Activated CD8-positive, alpha-beta T cell treated with anti-CD3 and anti-CD28 coated beads for 36 hours (primary cell): ENCODE data around the gene DPH1. TPM values are rescaled to one million over a fixed set of nuclear protein-coding genes. Genes with fewer than 3 reads are reported as not detected.
"Not testable (repeated sequence)": the region's sequence is repeated elsewhere in the genome, so short reads cannot be mapped to it uniquely, and the experiment has no call there.

Experiments used
- ATAC-seq: fragments of 200-7000 bp; cut with Tn5 transposase; one replicate; pipeline ENCODE4 v1.10.0; 2021; ENCODE audit warnings: mild to moderate bottlenecking, moderate library complexity
- CTCF ChIA-PET: fragments of 350-600 bp; sonication (Branson Sonifier 250); formaldehyde crosslinking; loops from one replicate; lab custom pipeline; 2021; ENCODE audit warnings: antibody characterized with exemption; lab: Charles Lee
- POLR2A ChIA-PET: fragments of 350-600 bp; sonication (Branson Sonifier 250); formaldehyde crosslinking; loops from one replicate; lab custom pipeline; 2021; ENCODE audit warnings: antibody characterized with exemption; lab: Charles Lee
- DNase-seq: peaks from one replicate; pipeline ENCODE4 v3.0.0-alpha.2; 2020
- H3K27ac Mint-ChIP-seq: one replicate; pipeline ENCODE4 v1.8.0; 2021; ENCODE audit warnings: mild to moderate bottlenecking, mixed read lengths
- H3K27me3 Mint-ChIP-seq: one replicate; pipeline ENCODE4 v1.8.0; 2021; ENCODE audit warnings: mixed read lengths
- H3K36me3 Mint-ChIP-seq: one replicate; pipeline ENCODE4 v1.8.0; 2021; ENCODE audit warnings: low read depth, mixed read lengths
- H3K4me1 Mint-ChIP-seq: one replicate; pipeline ENCODE4 v1.8.0; 2021; ENCODE audit warnings: low read depth, mixed read lengths
- H3K4me3 Mint-ChIP-seq: one replicate; pipeline ENCODE4 v1.8.0; 2021; ENCODE audit warnings: mild to moderate bottlenecking, moderate library complexity, mixed read lengths
- H3K9me3 Mint-ChIP-seq: one replicate; pipeline ENCODE4 v1.8.0; 2021; ENCODE audit warnings: mixed read lengths
- CTCF ChIP-seq: fragments of 200-600 bp; IDR thresholded peaks from one replicate; pipeline ENCODE4 v1.8.0; 2022; ENCODE audit warnings: antibody characterized with exemption, mild to moderate bottlenecking
- intact Hi-C: fragments of 100-400 bp; cut with micrococcal nuclease; formaldehyde crosslinking; loops from one replicate; pipeline ENCODE4 v1.10.0; 2022
- total RNA-seq, 2 experiments: library from RNA; stranded (reverse); gene quantifications; one replicate each; pipeline ENCODE4 v1.2.3, GENCODE V29; 2021

The DPH1 gene
- total RNA-seq: 10 to 100 TPM; 27.8 to 32.5 TPM

- peaks cover 27% of the 10 kb centered on the region for H3K4me1 Mint-ChIP-seq
- H3K36me3 Mint-ChIP-seq: no peaks in the 10 kb centered on the region
- DNase-seq (peak; percentile 91), ATAC-seq (peak; percentile 89)
- H3K27me3 Mint-ChIP-seq: peaks cover 20% of the 10 kb centered on the region
- POLR2A ChIA-PET: interaction anchor here (0.7 to 4.1 kb wide), 3 partner anchors 9 to 34 kb away, joined by 3 to 30 read pairs (median 3); partner anchors contain the start of gene OVCA2
- H3K4me3 Mint-ChIP-seq: peak within 1 kb of the TSS; percentile 88
- peak within 1 kb of the TSS; percentile 83 for H3K27ac Mint-ChIP-seq
- intact Hi-C loops: loop anchor here (5.0 kb wide), 1 partner anchor 123 kb away; no protein-coding TSS in a partner anchor
- no peak for TF ChIP-seq CTCF
- CTCF ChIA-PET: interaction anchor here (2.2 to 2.4 kb wide), 2 partner anchors 11 to 25 kb away, joined by 7 to 8 read pairs; partner anchors contain the start of genes HIC1 and OVCA2
- no peaks in the 10 kb centered on the region for H3K9me3 Mint-ChIP-seq
Observed at GRCh38 chr17:2029911-2030778, at the start of gene DPH1. Gene DPH1 (plus strand): TSS chr17:2030153. CDS start chr17:2030170, 17 bp downstream.

GRCh38 chr17:1980665-1981250 lies 49.2 kb upstream of the DPH1 start:
- CTCF ChIA-PET: no interaction called here
- intact Hi-C loops: no loop called here
- POLR2A ChIA-PET: no interaction called here

GRCh38 chr17:1982793-1983366 lies 47.1 kb upstream of the DPH1 start:
- ChIA-PET POLR2A (interaction anchor here (0.6 kb wide), 1 partner anchor 124 kb away, joined by 3 read pairs; no protein-coding TSS in a partner anchor), CTCF (interaction anchor here (0.7 kb wide), 1 partner anchor 64 kb away, joined by 3 read pairs; no protein-coding TSS in a partner anchor)
- H3K4me1 Mint-ChIP-seq, H3K9me3 Mint-ChIP-seq, H3K27ac Mint-ChIP-seq, DNase-seq, H3K36me3 Mint-ChIP-seq, ATAC-seq, H3K27me3 Mint-ChIP-seq, H3K4me3 Mint-ChIP-seq, intact Hi-C loops: not testable (repeated sequence)

More at GRCh38 chr17:1980665-1981250, 49.2 kb upstream of the DPH1 start:
- no peak overlapping the region for H3K4me3 Mint-ChIP-seq
- no peak overlapping the region for H3K27ac Mint-ChIP-seq
- peaks cover 7% of the 10 kb centered on the region for H3K4me1 Mint-ChIP-seq
- H3K27me3 Mint-ChIP-seq: peaks cover 7% of the 10 kb centered on the region
- ATAC-seq (no peak), DNase-seq (no peak)
- no peaks in the 10 kb centered on the region for H3K36me3 Mint-ChIP-seq
- no peaks in the 10 kb centered on the region for H3K9me3 Mint-ChIP-seq
- no peak for TF ChIP-seq CTCF

GRCh38 chr17:1985093-1985492 lies 44.9 kb upstream of the DPH1 start:
- ChIA-PET POLR2A (no interaction called here), CTCF (no interaction called here)
- Mint-ChIP-seq H3K36me3 (no peaks in the 10 kb centered on the region), H3K27me3 (no peaks in the 10 kb centered on the region), H3K4me3 (no peak overlapping the region), H3K27ac (no peak overlapping the region), H3K9me3 (no peaks in the 10 kb centered on the region), H3K4me1 (no peaks in the 10 kb centered on the region)
- DNase-seq: no peak
- intact Hi-C loops: no loop called here
- no peak for TF ChIP-seq CTCF
- no peak for ATAC-seq

- no peak overlapping the region for H3K4me3 Mint-ChIP-seq
- POLR2A ChIA-PET: no interaction called here
- H3K9me3 Mint-ChIP-seq: no peaks in the 10 kb centered on the region
- no peaks in the 10 kb centered on the region for H3K27me3 Mint-ChIP-seq
- no peak for DNase-seq
- H3K4me1 Mint-ChIP-seq: no peaks in the 10 kb centered on the region
- intact Hi-C loops: no loop called here
- TF ChIP-seq CTCF: no peak
- CTCF ChIA-PET: no interaction called here
- no peak overlapping the region for H3K27ac Mint-ChIP-seq
- ATAC-seq: no peak
- no peaks in the 10 kb centered on the region for H3K36me3 Mint-ChIP-seq
Observed at GRCh38 chr17:1985686-1986085, 44.3 kb upstream of the DPH1 start.
